NCI-H1105 treated with DMSO at 0.1 percent for 48 hours (cell line): ENCODE results near the gene RITA1.
"Not testable (repeated sequence)": the region's sequence is repeated elsewhere in the genome, so short reads cannot be mapped to it uniquely, and the experiment has no call there.

Source experiments
- DNase-seq: peaks from one replicate; lab custom pipeline; 2025; lab: John Stamatoyannopoulos, UW

Gene RITA1

DNA sequence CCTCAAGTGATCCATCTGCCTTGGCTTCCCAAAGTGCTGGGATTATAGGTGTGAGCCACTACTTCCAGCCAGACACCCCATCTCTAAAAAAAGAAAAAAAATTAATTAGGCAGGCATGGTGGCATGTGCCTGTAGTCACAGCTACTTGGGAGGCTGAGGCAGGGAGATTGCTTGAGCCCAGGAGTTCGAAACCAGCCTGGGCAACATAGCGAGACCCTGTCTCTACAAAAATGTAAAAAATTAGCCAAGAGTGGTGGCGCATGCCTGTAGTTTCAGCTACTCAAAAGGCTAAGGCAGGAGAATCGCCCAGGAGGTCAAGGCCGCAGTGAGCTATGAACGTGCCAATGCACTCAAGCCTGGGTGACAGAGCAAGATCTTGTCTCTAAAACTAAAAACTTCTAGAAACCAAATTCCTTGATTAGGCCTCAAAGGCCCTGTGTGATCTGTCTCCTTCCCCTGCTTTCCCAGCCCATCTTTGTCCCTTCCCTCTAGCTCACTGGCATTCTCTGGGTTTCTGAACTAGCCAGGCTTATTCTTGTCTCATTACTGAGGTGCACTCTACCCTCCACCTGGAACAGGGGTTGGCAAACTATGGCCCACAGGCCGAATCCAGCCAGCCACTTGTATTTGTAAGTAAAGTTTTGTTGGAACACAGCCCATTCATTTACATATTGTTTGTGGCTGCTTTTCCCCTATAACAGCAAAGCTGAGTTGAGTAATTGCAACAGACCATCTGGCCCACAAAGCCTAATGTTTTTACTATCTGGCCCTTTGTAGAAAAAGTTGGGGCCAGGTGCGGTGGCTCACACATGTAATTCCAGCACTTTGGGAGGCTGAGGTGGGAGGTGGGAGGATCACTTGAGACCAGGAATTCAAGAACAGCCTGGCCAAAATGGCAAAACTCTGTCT is 18.6 kb downstream of the RITA1 start:
- no peak for DNase-seq

DNA sequence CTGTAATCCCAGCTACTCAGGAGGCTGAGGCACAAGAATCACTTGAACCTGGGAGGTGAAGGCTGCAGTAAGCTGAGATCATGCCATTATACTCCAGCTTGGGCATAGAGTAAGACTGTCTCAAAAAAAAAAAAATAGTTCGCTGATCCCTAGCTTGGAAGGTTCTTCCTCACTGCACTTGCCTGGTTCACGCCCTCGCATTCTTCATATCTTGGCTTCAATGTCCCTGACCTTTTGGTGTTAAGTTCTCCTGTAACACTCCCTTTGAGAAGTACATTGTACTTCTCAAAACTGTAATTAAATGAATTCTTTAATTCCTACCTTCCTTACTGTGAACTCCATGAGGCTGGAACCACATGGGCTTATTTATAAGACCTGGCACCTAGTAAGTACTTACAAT is 19.3 kb downstream of the RITA1 start:
- DNase-seq: no peak

DNA sequence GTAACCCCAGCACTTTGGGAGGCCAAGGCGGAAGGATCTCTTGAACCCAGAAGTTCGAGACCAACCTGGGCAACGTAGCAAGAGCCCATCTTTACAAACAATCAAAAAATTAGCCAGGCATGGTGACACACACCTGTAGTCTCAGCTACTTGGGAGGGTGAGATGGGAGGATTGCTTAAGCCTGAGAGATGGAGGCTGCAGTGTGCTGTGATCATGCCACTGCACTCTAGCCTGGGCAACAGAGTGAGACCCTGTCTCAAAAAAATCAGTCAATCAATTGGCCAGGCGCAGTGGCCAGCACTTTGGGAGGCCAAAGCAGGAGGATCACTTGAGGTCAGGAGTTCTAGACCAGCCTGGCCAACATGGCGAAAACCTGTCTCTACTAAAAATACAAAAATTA is 21.3 kb downstream of the RITA1 start:
- not testable (repeated sequence) for DNase-seq

DNA sequence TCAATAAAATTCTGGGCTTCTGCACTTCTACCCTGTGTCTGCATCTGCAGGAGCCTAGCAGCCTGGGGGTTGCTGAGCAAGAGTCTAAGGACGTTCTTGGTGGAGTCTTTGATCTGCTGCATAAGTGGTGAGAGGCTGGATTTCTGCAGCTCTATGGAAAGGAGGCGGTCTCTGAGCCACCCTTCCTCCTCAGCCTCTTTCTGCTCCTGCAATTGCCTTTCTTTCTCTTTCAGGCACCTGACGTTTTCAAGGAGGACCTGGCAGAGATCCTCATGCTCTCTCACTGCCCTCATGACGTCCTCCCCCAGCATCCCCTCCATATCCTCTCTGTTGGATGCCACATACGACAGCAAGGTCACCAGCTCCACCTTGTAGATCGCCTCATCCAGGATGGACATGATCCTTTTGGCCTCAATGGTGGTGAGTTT is 22.1 kb downstream of the RITA1 start:
- no peak for DNase-seq

DNA sequence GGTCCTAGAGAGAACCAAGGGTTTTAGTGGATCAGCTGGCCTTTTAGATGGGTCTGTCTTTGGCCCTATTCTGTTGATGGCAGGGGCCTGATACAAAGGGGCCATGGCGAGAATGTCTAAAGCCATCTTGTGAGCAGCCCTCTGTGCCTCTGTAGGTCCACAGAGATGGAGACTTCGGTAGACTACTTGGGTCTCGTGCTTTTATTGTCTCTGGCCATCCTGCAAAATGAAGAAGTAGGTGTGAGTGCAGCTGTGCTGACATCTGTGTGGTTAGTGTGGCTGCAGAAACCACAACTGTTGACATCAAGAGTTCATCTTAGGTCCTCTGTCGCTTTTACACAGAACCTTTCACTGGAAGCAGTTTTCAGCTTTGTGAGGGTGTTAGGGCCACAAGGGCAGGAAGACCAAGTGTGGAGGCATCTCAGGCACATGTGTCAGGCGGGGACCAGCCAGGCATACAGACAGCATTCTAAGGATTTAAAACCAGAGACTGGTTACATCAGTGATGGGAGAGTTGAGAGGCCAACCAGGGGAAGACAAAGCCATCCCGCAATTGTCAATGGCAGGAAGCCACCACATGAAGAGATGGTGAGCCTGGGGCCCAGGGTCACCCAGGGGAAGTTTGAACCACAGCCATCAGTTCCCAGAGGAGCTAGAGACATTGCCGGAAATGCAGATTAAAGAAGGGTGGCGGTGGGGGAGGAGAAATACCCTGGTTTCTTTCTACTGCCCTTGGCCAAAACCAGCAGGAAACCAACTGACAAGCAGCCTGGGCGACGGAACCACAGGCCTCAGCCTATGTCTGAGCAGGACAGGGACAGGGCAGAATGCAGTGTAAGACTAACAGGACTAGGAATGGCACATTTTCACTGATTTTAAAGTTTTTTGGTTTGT is 22.8 kb downstream of the RITA1 start:
- DNase-seq: no peak

DNA sequence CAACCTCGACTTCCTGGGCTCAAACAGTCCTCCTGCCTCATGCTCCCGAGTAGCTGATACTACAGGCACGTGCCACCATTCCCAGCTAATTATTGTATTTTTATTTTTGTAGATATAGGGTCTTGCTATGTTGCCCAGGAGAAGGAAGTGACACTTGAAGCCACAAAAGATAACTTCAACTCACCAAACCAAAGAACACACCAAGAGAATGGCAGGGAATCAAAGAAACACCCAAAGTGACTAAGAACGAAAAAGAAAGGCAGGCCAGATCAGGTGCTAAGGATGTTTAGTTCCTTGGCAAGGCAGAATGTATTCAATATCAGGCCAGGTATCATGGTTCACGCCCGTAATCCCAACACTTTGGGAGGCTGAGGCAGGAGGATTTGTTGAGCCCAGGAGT is 25.6 kb downstream of the RITA1 start:
- DNase-seq: no peak

DNA sequence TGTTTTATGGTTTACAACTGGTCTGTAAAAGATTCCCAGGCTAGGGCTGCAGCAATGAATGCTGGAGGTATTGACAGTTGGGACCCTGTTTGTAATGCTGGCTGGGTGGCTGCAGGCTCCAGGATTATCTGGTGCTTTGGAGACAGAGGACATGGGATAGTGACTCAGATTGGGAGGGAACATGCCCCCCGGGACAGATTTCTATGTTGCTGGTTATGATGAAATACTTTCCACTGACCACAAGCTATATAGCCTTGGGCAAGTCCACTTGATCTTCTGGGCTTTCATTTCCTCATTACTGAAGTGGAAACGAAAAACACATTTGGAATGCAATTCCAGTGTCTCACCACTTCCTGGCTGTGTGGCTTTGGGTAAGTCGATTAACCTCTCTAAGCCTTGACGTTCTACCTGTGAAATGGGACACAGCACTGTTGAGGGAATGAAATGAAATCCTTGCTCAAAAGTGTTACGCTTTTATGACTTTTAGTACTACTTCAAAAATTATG is 29.4 kb downstream of the RITA1 start:
- DNase-seq: no peak

DNA sequence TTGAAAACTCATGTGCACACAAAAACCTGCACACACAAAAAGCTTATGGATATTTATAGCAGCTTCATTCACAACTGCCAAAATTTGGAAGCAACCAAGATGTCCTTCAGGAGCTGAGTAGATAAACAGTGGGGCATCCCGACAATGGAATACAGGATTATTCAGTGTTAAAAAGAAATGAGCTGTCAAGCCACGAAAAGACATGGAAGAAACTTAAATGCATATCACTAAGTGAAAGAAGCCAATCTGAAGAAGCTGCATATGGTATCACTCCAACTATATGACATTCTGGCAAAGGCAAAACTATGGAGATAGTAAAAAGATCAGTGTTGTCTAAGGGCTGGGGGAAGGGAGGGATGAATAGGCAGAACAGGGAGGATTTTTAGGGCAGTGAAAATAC is 30.5 kb downstream of the RITA1 start:
- DNase-seq: no peak

DNA sequence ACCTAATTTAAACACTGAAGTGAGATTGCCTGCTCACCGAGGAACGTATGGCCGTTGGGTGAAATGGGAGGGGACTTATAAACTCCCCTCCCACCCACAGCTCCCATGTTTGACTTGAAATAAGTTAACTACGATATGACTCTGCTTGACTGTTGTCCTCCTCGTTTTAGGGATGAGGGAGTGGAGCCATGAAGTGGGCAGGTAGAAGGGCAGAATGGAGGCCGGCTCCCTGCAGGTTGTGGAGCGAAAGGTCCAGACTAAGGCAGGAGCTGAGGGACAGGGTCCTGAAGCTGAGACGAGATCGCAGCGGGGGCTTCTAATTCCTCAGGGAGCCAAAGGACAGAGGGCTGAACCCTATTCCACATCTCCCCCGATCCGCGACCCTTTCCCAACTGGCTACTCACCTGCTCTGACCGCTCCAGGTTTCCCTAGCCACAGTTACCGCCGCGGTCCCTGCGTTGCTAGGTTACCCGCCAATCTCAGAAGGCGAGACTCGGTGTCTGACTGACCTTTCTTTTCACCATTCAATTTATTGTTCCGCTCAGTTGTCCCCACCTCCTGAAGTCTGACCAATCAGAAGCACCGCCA is 35.2 kb downstream of the RITA1 start:
- DNase-seq: no peak

DNA sequence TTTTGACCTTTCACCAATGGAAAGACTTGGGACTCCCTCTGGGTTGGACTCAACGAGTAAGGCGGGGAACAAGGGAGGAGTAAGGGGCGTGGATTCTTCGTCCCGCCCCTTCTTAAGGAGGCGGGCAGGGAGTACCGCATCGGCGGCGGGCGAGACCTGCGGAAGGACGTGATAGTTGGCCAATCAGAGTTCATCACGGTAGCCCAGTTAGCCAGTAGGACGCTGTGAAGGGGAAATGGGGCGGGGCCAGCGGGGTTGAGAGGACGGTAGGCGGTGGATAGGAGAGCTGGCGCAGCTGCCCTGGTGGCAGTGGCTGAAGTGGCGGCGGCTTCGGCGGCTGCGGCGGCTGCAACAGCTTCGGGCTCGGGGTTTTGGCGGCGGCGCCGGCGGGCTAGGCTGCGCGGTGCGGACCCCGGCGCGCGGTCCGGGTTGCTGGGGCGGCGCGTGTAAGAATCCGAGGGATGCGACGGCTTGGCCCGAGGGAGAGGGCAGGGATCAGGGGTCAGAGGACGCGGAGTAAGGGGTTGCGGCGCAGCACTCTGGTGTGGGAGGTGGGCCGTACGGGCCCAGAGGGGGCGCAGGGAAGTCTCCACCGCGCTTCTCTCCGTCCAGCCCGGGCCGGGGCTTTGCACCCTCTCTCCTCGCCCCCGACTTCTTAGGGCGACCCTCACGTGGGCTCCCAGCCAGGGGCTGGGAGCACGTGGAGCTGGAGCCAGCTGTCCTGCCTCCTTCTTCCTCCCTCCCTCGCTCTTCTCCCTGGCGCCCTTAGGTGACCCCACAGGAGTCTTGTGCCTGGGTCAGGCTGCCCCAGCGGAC is 35.9 kb downstream of the RITA1 start, which contains the start of gene TPCN1:
Gene TPCN1, plus strand, starts transcription at position 284 of the 816 bp plus-strand sequence. CDS start 5,389 bp downstream, outside the sequence.
- DNase-seq: peak; percentile 100

DNA sequence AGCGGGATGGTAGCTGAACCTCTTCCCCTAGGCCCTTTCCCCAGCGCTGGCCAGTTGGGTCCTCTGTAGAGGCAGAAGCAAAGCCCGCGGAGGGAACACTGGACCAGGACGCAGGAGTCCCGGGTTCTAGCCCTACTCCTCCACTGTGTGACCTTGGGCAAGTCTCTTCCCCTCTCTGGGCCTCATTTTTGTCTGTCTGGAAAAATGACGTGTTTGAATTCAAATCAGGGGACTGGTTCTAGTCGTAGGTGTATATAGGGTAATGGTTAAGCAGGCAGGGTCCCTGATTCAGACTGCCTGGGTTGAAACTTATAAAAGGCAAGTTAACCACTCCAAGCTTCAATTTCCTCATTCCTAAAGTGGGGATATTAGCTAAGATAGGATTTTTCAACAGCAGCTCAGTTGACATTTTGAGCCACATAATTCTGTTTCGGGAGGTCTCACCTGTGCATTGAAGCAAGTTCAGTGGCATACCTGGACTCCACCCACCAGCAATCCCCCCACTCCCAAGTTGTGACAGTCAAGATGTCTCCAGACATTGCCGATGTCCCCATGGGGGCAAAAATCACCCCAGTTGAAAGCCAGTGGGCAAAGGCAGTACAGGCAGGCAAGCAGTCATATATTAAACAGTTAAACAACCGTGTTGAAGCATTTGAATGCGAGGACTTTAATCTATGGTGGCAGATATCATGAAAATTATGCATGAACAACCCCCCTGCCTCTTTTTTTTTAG is 36.6 kb downstream of the RITA1 start:
- no peak for DNase-seq

DNA sequence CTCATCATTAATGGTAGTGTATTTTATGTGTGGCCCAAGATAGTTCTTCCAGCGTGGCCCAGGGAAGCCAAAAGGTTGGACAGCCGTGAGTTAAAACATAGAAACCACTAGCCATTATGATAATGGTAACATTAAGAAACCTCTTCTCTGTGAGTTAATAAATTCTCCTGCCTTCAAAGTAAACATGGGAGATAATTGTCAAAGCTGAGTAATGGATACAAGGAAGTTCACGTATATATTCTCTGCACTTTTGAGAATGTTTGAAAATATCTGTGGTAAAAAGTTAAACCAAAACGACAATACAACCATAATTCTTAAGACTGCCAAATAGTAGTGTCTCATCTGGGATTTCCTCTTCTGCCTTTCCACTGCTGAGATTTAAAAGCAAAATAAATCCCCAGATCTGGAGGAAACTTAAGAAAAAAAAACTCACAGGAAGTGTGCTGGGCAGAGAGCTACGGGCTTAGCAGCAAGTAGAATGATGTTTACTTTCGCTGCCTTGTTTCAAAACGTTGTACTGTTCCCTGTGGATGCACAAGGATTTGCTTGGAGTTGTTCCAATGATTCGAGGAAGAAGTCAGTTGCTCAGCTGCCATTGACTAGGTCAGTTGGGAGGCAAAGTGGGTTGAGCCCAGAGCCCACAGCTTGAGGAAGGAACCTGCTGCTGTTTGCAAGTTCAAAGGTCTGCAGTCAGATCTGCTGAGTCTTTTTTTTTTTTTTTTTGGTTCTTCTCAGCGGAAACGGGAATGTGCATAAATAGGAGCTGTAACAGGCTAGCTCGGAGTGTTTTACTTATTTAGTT is 37.4 kb downstream of the RITA1 start:
- DNase-seq: peak; percentile 72

DNA sequence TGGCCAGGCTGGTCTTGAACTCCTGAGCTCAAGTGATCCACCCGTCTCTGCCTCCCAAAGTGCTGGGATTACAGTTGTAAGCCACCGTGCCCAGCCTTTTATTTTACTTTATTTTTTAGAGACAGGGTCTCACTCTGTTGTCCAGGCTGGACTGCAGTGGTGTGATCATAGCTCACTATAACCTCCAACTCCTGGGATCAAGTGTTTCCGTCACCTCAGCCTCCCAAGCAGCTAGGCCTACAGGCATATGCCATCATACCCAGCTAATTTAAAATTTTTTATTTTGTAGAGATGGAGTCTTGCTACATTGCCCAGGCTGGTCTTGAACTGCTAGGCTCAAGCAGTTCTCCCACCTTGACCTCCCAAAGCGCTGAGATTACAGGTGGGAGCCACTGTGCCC is 39.4 kb downstream of the RITA1 start:
- no peak for DNase-seq

DNA sequence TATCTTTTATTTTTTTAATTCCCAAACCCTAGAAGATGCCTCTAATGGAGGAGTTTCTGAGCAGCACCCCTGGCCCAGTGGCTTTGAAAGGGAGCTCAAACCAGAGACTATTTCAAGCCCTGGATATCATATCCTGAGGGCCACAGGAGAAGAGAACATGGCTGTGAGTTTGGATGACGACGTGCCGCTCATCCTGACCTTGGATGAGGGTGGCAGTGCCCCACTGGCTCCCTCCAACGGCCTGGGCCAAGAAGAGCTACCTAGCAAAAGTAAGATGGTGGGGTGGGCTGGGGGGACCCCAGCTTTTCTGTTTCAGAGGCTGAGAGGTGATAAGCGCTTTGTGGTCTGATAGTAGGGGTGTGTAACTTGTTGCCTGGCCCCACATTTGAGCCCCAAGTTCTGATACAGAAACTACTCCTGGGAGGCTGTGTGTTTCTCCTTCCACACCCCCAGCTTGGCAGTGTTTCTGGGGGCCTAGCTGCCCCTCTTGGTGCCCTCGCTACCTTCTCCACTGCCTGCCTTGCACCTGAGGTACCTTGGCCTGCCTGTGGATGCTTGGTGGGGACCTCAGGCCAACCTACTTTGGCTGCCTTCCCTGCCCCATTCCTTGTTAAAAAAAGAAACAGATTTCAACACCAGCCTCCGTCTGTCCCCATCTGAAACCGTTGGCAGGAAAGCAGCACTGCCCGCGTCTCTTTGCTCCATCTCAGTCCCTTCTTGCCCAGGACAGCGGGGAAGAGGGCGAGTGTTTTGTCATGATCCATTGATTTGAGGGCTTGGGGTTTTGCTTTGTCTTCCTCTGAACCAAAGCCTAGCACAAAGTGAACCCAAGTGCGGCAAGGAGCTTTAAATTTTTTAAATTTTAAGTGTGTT is 41.4 kb downstream of the RITA1 start:
- no peak for DNase-seq

DNA sequence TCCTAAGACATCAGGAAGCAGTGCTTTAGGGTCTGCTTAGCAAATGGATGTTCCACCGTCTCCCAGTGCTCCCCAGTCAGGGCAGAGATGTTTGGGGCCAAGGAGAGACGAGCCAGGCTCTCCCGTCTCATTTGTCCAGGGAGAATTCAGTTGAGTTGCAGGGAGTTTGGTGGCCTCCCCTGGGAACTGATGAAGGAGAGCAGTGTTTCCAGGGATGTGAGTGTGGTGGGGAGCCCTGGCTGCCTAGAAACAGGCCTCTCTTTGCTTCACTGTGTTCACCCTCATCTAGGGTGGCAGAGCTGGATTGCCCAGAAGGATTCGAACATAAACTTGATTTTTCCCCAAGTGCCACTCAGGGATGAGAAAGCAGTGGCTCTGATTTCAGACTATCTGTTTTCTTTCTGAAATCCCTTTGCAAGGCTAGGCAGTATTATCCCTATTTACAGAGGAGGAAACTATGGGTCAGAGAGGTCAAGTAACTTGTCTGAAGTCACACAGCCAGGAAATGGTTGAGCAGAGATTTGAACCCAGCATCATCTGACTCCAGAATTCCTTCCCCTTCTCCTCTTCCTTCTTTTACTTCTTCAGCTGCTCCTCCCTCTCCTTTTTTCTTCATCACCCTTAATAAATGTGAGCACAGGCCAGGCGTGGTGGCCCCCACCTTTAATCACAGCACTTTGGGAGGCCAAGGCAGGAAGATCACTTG is 42.3 kb downstream of the RITA1 start:
- DNase-seq: no peak

DNA sequence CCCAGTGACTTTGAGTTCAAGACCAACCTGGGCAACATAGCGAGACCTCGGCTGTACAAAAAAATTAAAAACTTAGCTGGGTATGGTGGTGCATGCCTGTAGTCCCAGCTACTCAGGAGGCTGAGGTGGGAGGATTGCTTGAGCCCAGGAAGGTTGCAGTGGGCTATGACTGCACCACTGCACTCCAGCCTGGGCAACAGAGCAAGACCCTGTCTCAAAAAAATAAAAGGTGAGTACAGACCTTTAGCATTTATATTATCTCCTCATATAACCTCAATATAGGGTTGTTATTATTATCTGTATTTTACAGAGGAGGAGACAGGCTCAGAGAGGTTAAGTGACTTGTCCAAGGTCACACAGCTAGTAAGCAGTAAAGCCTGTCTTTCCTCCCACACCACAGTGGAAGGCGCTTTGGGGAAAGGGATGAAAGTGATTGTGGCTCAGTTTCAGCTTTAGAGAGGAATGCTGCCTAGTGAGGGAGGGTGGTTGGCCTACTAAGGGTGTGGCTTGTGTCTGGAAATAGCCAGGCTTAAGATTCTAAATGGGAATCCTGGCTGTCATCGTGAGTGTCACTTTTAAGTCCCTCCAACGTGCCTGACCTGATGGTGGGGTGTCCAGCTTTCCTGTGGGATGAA is 43.0 kb downstream of the RITA1 start:
- no peak for DNase-seq
